ENCODE data around the gene TNPO3. TPM values are rescaled to one million over a fixed set of nuclear protein-coding genes. Genes with fewer than 3 reads are reported as not detected.
"Not testable (repeated sequence)": the region's sequence is repeated elsewhere in the genome, so short reads cannot be mapped to it uniquely, and the experiment has no call there.

The TNPO3 gene
- total RNA-seq, 2 donors from 2014 or later, result 15.8 to 23.9 TPM

- intact Hi-C loops (cut with DNase I), result no loop called here
- no peak overlapping the region for H3K27ac ChIP-seq
- DNase-seq, result no peak
- ATAC-seq, result no peak
- peaks cover 0 to 9% of the 10 kb centered on the region in 2 donors for H3K27me3 ChIP-seq
- WGBS, 2 donors, result 5 to 8% methylated on average over 22 to 27 of the region's 34 CpGs
- TF ChIP-seq, protein P1, sequence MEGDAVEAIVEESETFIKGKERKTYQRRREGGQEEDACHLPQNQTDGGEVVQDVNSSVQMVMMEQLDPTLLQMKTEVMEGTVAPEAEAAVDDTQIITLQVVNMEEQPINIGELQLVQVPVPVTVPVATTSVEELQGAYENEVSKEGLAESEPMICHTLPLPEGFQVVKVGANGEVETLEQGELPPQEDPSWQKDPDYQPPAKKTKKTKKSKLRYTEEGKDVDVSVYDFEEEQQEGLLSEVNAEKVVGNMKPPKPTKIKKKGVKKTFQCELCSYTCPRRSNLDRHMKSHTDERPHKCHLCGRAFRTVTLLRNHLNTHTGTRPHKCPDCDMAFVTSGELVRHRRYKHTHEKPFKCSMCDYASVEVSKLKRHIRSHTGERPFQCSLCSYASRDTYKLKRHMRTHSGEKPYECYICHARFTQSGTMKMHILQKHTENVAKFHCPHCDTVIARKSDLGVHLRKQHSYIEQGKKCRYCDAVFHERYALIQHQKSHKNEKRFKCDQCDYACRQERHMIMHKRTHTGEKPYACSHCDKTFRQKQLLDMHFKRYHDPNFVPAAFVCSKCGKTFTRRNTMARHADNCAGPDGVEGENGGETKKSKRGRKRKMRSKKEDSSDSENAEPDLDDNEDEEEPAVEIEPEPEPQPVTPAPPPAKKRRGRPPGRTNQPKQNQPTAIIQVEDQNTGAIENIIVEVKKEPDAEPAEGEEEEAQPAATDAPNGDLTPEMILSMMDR (IDR thresholded peaks at IDR 0.05), result no peak
- TF ChIP-seq POLR2A (IDR thresholded peaks at IDR 0.05), result no peak
- no peaks in the 10 kb centered on the region for H3K9me3 ChIP-seq
- H3K4me1 ChIP-seq, result peaks cover 5% of the 10 kb centered on the region
- no peaks in the 10 kb centered on the region for H3K36me3 ChIP-seq (replicated peaks in 1 of 2; ENCODE audit: insufficient read depth in 1 of 2, low read depth in 2 of 2)
- no peak overlapping the region for H3K4me3 ChIP-seq
These were observed 139.6 kb downstream of the TNPO3 start for GRCh38 chr7:128915271-128915819.

- no peaks in the 10 kb centered on the region for H3K9me3 ChIP-seq
- no peak overlapping the region for H3K4me3 ChIP-seq
- H3K27me3 ChIP-seq, result peaks cover 0 to 9% of the 10 kb centered on the region in 2 donors
- ATAC-seq (no peak), DNase-seq (no peak)
- no peaks in the 10 kb centered on the region for H3K36me3 ChIP-seq (replicated peaks in 1 of 2; ENCODE audit: insufficient read depth in 1 of 2, low read depth in 2 of 2)
- peaks cover 10% of the 10 kb centered on the region for H3K4me1 ChIP-seq
- intact Hi-C loops (cut with DNase I), result no loop called here
- WGBS, 2 donors, result 50 to 51% methylated on average over 8 to 11 of the region's 11 CpGs
- H3K27ac ChIP-seq, result no peak overlapping the region
- TF ChIP-seq POLR2A (IDR thresholded peaks at IDR 0.05), result no peak
- TF ChIP-seq, protein P1 (IDR thresholded peaks at IDR 0.05), result no peak
These were observed 140.3 kb downstream of the TNPO3 start for GRCh38 chr7:128914566-128915151.

DNA sequence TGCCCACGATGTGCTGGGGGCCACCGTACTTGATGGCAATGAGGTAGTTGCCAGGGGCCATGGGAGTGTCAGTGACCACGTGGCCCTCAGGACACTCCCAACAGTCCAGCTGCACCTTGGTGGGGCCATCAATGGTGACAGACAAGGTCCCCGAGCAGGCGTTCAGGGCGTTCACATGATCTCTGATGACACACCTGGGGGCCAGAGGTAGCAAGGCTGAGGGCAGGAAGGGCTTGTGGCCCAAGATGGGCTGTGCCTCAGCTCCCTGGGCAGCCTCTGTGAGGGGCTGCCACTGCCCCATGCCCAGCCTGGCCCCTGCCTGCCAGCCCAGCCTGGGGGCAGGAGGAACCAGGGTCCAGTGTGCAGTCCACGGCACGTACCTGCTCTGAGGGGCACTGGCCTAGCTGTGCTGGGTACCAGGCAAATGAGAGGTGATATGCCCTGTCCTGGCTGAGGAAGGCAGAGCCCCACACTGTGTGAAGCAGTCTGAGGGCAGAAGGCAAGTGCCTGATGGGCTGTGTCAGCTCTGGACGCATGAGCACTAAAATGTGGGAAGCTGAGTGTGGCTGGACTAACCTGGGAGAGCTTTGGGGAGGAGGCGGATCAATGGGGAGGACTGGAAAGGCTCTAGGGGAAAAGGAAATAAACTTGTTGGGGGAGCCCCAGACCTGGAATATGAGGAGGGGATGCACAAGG, 140.9 kb downstream of the TNPO3 start:
- Histone ChIP-seq H3K9me3 (no peaks in the 10 kb centered on the region), H3K4me1 (peaks cover 10% of the 10 kb centered on the region), H3K27ac (no peak overlapping the region), H3K4me3 (no peak overlapping the region), H3K27me3 (peaks cover 0 to 9% of the 10 kb centered on the region in 2 donors), H3K36me3 (replicated peaks in 1 of 2; ENCODE audit: insufficient read depth in 1 of 2, low read depth in 2 of 2) (no peaks in the 10 kb centered on the region)
- ATAC-seq (no peak), DNase-seq (no peak)
- WGBS, 2 donors, result 67 to 81% methylated on average over 3 to 10 of the region's 10 CpGs
- TF ChIP-seq, protein P1 (IDR thresholded peaks at IDR 0.05), result no peak
- TF ChIP-seq POLR2A (IDR thresholded peaks at IDR 0.05), result no peak
- intact Hi-C loops (cut with DNase I), result no loop called here

DNA sequence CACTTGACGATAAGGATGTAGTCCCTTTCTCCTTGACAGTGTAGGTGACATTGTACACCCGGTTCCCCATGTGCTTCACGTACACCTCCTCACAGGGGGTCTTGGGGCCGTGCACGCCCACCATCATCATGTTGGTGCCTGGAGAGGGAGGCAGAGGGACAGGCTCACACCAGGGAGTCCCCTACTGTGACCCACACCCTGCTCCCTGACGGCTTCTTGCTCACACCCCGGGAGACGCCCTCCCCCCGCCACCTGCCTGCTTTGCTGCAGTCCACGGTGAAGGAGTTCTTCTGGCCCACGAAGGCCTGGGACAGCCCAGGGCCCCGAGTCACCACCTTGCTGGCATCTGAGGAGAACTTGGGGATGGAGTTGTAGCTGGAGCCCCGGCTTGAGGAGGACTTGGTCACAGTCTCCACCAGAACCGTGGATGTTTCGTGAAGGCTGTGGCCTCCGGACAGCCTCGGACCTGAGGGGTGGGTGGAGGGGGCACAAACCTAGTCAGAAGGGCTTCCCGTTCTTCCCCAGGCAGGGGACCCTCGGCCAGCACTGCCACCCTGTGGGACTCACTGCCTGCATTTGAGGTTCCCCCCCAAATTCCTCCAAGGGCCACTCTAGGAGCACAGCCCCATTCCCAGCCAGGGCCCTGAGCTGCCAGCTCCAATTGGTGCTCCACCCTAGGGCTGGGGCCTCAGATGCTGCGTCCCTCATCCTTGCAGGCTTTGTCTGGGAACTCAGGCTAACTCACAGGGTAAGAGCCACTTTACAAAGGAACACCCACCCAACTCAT, 142.0 kb downstream of the TNPO3 start:
- ATAC-seq; H3K4me3 ChIP-seq; DNase-seq; H3K36me3 ChIP-seq (replicated peaks in 1 of 2; ENCODE audit: insufficient read depth in 1 of 2, low read depth in 2 of 2); intact Hi-C loops (cut with DNase I); H3K27me3 ChIP-seq; H3K27ac ChIP-seq; H3K9me3 ChIP-seq: not testable (repeated sequence)
- WGBS, 2 donors, result 83 to 100% methylated on average over 1 of the region's 20 CpGs
- peaks cover 10% of the 10 kb centered on the region for H3K4me1 ChIP-seq

- intact Hi-C loops (cut with DNase I), result no loop called here
- no peak overlapping the region for H3K4me3 ChIP-seq
- no peak overlapping the region for H3K27ac ChIP-seq
- ATAC-seq (no peak), DNase-seq (no peak)
- H3K36me3 ChIP-seq (replicated peaks in 1 of 2; ENCODE audit: insufficient read depth in 1 of 2, low read depth in 2 of 2), result no peaks in the 10 kb centered on the region
- peaks cover 10% of the 10 kb centered on the region for H3K4me1 ChIP-seq
- 57 to 67% methylated on average over 3 of the region's 3 CpGs for WGBS, 2 donors
- no peaks in the 10 kb centered on the region for H3K9me3 ChIP-seq
- H3K27me3 ChIP-seq, result peaks cover 0 to 9% of the 10 kb centered on the region in 2 donors
- no peak for TF ChIP-seq POLR2A (IDR thresholded peaks at IDR 0.05)
- TF ChIP-seq, protein P1 (IDR thresholded peaks at IDR 0.05), result no peak
These were observed 142.6 kb downstream of the TNPO3 start for GRCh38 chr7:128912281-128912680.
